ENCODE results near the gene EPX.

The EPX gene

DNA sequence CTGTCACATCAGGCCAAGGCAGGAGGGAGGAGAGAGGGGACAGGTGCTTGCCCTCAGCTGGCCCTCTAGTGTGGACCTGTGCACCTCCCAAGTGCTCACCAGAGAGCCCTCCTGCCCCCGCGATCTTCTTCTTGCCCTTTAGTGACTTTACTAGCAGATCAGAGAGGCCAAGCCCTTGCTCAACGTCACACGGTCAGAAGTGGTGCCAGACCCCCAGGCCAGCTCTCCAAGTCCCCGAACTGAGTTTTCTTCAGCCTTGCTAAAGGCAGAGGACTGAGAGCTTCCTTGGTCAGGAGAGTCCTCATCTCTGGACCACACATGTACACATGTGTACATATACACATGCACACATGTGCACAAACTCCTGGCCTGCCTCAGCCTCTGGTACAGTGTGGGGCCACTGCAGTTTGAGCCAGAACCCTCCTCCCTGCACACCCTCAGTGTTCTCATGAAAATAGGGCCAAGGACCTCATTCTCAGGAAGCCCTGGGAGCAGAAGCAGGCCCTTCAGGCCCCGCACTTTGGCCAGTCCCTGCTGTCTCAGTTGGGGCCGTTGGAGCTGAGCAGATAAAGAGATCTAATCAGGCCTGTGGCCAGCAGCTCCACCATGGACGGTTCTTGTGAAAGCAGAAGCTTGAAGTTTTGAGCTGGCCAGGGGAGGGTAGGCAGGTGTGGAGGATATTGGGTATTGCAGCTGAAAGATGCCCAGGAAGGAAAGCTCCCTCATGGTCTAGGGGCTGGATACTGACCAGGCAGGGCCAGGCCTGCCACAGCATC, 7.4 kb upstream of the EPX start:
- H3K4me3 ChIP-seq (ENCODE audit: low read length in 2 of 2), result no peak overlapping the region
- no peak overlapping the region for H2AK5ac ChIP-seq (ENCODE audit: low read depth, low read length)
- H3K27ac ChIP-seq (replicated peaks; ENCODE audit: low read length), result no peak overlapping the region
- no peak overlapping the region for H3K4me2 ChIP-seq (ENCODE audit: insufficient read depth, low read length, poor library complexity, severe bottlenecking)
- no peaks in the 10 kb centered on the region for H3K9me3 ChIP-seq (replicated peaks in 1 of 2; ENCODE audit: control insufficient read depth in 2 of 2, insufficient read depth in 1 of 2, low read depth in 1 of 2, low read length in 2 of 2)
- peak overlapping the region; percentile 87 for H3K14ac ChIP-seq (ENCODE audit: low read length)
- peaks cover 0 to 37% (median 0%) of the 10 kb centered on the region in 3 experiments for H3K27me3 ChIP-seq (ENCODE audit: control insufficient read depth in 3 of 3, insufficient read depth in 3 of 3, low read depth in 1 of 3, low read length in 3 of 3)
- H2BK5ac ChIP-seq (ENCODE audit: low read length), result no peak overlapping the region
- no peak overlapping the region for H4K91ac ChIP-seq (ENCODE audit: low read depth, low read length, poor library complexity)
- no peak for DNase-seq (ENCODE audit: low spot score)
- no peak overlapping the region for H2BK120ac ChIP-seq (ENCODE audit: low read depth, low read length)
- no peak overlapping the region for H3K18ac ChIP-seq (ENCODE audit: low read length)
- H3K4me1 ChIP-seq (ENCODE audit: control insufficient read depth in 2 of 2, insufficient read depth in 1 of 2, low read depth in 1 of 2, low read length in 2 of 2), result peaks cover 0 to 6% of the 10 kb centered on the region in 2 donors
- no peak overlapping the region for H3K9ac ChIP-seq (ENCODE audit: low read depth, low read length, poor library complexity)
- peaks cover 2% of the 10 kb centered on the region for H3K79me1 ChIP-seq (ENCODE audit: low read depth, low read length)
- no CpG with 5 or more reads among the region's 8 CpGs for WGBS, 2 donors (ENCODE audit: extremely low coverage in 2 of 2, insufficient read length in 2 of 2, insufficient replicate concordance in 1 of 2)
- H2BK12ac ChIP-seq (ENCODE audit: low read length), result no peak overlapping the region
- no peak overlapping the region for H4K8ac ChIP-seq (ENCODE audit: low read depth, low read length)
- no peak overlapping the region for H2AFZ ChIP-seq (ENCODE audit: low read length)
- no peak overlapping the region for H3K4ac ChIP-seq (ENCODE audit: low read length)
- H3K23ac ChIP-seq (ENCODE audit: low read depth, low read length, poor library complexity), result peak overlapping the region; percentile 86
- H3K36me3 ChIP-seq (replicated peaks in 1 of 2; ENCODE audit: control insufficient read depth in 2 of 2, insufficient read depth in 2 of 2, low read length in 2 of 2), result no peaks in the 10 kb centered on the region
- H2BK15ac ChIP-seq (ENCODE audit: low read length), result no peak overlapping the region

DNA sequence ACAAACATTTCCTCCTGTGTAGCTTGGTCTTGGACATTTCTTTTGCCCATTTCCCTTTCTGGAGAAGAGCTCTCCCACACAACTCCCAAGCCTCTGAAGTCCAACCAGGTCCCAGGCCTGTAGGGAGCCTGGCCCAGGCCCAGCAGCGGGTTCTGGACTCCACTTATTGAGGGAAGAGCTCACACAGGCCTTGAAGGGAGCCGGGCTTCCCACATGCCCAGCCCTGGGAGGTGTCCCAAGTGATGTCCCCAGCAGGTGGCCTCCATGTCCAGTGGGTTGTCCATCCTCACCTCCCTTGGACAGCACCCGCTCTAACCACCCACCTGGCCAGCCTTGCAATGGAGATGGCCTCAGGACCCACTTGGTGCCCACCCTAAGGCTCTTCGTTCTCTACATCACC, 5.9 kb upstream of the EPX start:
- Histone ChIP-seq H3K14ac (ENCODE audit: low read length) (no peak overlapping the region), H2BK12ac (ENCODE audit: low read length) (no peak overlapping the region), H4K91ac (ENCODE audit: low read depth, low read length, poor library complexity) (no peak overlapping the region), H3K79me1 (ENCODE audit: low read depth, low read length) (no peaks in the 10 kb centered on the region), H2BK15ac (ENCODE audit: low read length) (no peak overlapping the region), H4K8ac (ENCODE audit: low read depth, low read length) (no peak overlapping the region), H3K36me3 (replicated peaks in 1 of 2; ENCODE audit: control insufficient read depth in 2 of 2, insufficient read depth in 2 of 2, low read length in 2 of 2) (no peaks in the 10 kb centered on the region), H3K4me1 (ENCODE audit: control insufficient read depth in 2 of 2, insufficient read depth in 1 of 2, low read depth in 1 of 2, low read length in 2 of 2) (peaks cover 0 to 6% of the 10 kb centered on the region in 2 donors), H3K9ac (ENCODE audit: low read depth, low read length, poor library complexity) (no peak overlapping the region), H2BK5ac (ENCODE audit: low read length) (no peak overlapping the region), H3K4ac (ENCODE audit: low read length) (no peak overlapping the region), H2AK5ac (ENCODE audit: low read depth, low read length) (no peak overlapping the region), H3K23ac (ENCODE audit: low read depth, low read length, poor library complexity) (no peak overlapping the region), H2AFZ (ENCODE audit: low read length) (no peak overlapping the region), H3K18ac (ENCODE audit: low read length) (no peak overlapping the region), H3K4me2 (ENCODE audit: insufficient read depth, low read length, poor library complexity, severe bottlenecking) (no peak overlapping the region), H3K27me3 (ENCODE audit: control insufficient read depth in 3 of 3, insufficient read depth in 3 of 3, low read depth in 1 of 3, low read length in 3 of 3) (peaks cover 0 to 31% (median 0%) of the 10 kb centered on the region in 3 experiments), H3K9me3 (replicated peaks in 1 of 2; ENCODE audit: control insufficient read depth in 2 of 2, insufficient read depth in 1 of 2, low read depth in 1 of 2, low read length in 2 of 2) (no peaks in the 10 kb centered on the region), H2BK120ac (ENCODE audit: low read depth, low read length) (no peak overlapping the region), H3K4me3 (ENCODE audit: low read length in 2 of 2) (no peak overlapping the region), H3K27ac (replicated peaks; ENCODE audit: low read length) (no peak overlapping the region)
- DNase-seq (ENCODE audit: low spot score), result no peak
- no CpG with 5 or more reads among the region's 4 CpGs for WGBS, 2 donors (ENCODE audit: extremely low coverage in 2 of 2, insufficient read length in 2 of 2, insufficient replicate concordance in 1 of 2)

DNA sequence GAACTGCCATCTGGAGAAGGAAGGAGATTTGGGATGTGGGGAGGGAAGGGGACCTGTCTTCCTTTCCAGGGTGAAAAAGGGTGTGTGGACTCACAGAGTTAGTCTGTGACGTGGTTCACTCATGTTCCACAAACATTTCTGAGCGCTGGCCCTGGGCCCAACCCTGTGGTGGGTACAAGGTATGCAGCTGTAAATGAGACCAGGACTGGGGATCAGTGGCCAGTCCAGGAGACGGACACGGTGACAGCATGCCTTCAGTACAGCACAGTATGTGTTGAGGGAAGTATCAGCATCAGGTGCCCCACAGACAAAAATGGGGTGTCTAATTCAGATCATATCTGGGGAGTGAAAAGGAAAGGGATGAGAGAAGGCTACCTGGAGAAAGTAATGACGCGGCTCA, 5.5 kb upstream of the EPX start:
- no peak overlapping the region for H4K91ac ChIP-seq (ENCODE audit: low read depth, low read length, poor library complexity)

DNA sequence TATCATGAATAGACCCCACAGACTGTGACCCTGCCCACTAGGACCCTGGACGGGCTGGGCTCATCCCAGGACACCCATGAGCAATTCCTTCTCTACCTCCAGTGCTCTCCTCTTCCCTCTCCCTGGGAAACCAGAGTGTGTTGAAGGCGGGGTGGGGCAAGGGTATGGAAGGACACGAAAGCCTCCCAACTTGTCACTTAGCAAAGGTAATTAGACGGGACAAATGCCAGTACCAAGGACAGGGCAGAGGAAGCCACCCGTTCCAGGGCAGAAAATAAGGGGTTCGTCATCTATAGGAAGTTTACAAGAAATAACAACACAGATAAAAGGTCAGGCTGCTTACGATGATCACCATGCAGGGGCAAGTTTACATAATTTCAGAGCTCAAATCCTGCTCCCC, 4.9 kb upstream of the EPX start:
- Histone ChIP-seq H3K4me2 (ENCODE audit: insufficient read depth, low read length, poor library complexity, severe bottlenecking) (no peak overlapping the region), H4K8ac (ENCODE audit: low read depth, low read length) (no peak overlapping the region), H3K27ac (replicated peaks; ENCODE audit: low read length) (no peak overlapping the region), H3K4me1 (ENCODE audit: control insufficient read depth in 2 of 2, insufficient read depth in 1 of 2, low read depth in 1 of 2, low read length in 2 of 2) (peaks cover 0 to 6% of the 10 kb centered on the region in 2 donors), H2BK15ac (ENCODE audit: low read length) (no peak overlapping the region), H3K18ac (ENCODE audit: low read length) (no peak overlapping the region), H3K4ac (ENCODE audit: low read length) (no peak overlapping the region), H2AFZ (ENCODE audit: low read length) (no peak overlapping the region), H2BK120ac (ENCODE audit: low read depth, low read length) (no peak overlapping the region), H2BK5ac (ENCODE audit: low read length) (no peak overlapping the region), H3K14ac (ENCODE audit: low read length) (no peak overlapping the region), H3K27me3 (ENCODE audit: control insufficient read depth in 3 of 3, insufficient read depth in 3 of 3, low read depth in 1 of 3, low read length in 3 of 3) (peaks cover 0 to 40% (median 0%) of the 10 kb centered on the region in 3 experiments), H2BK12ac (ENCODE audit: low read length) (no peak overlapping the region), H3K36me3 (replicated peaks in 1 of 2; ENCODE audit: control insufficient read depth in 2 of 2, insufficient read depth in 2 of 2, low read length in 2 of 2) (no peaks in the 10 kb centered on the region), H3K9ac (ENCODE audit: low read depth, low read length, poor library complexity) (no peak overlapping the region), H3K4me3 (ENCODE audit: low read length in 2 of 2) (no peak overlapping the region), H4K91ac (ENCODE audit: low read depth, low read length, poor library complexity) (no peak overlapping the region), H3K9me3 (replicated peaks in 1 of 2; ENCODE audit: control insufficient read depth in 2 of 2, insufficient read depth in 1 of 2, low read depth in 1 of 2, low read length in 2 of 2) (no peaks in the 10 kb centered on the region), H3K23ac (ENCODE audit: low read depth, low read length, poor library complexity) (no peak overlapping the region), H2AK5ac (ENCODE audit: low read depth, low read length) (no peak overlapping the region), H3K79me1 (ENCODE audit: low read depth, low read length) (no peaks in the 10 kb centered on the region)
- no peak for DNase-seq (ENCODE audit: low spot score)
- no CpG with 5 or more reads among the region's 7 CpGs for WGBS, 2 donors (ENCODE audit: extremely low coverage in 2 of 2, insufficient read length in 2 of 2, insufficient replicate concordance in 1 of 2)

More for the DNA sequence above, 5.5 kb upstream of the EPX start:
- H4K8ac ChIP-seq (ENCODE audit: low read depth, low read length), result no peak overlapping the region
- H3K4me2 ChIP-seq (ENCODE audit: insufficient read depth, low read length, poor library complexity, severe bottlenecking), result no peak overlapping the region
- no peak overlapping the region for H3K27ac ChIP-seq (replicated peaks; ENCODE audit: low read length)
- H2BK15ac ChIP-seq (ENCODE audit: low read length), result no peak overlapping the region
- no peak overlapping the region for H3K9ac ChIP-seq (ENCODE audit: low read depth, low read length, poor library complexity)
- H3K18ac ChIP-seq (ENCODE audit: low read length), result no peak overlapping the region
- H3K4ac ChIP-seq (ENCODE audit: low read length), result no peak overlapping the region
- DNase-seq (ENCODE audit: low spot score), result no peak
- no peak overlapping the region for H2BK12ac ChIP-seq (ENCODE audit: low read length)
- H3K27me3 ChIP-seq (ENCODE audit: control insufficient read depth in 3 of 3, insufficient read depth in 3 of 3, low read depth in 1 of 3, low read length in 3 of 3), result peaks cover 0 to 34% (median 0%) of the 10 kb centered on the region in 3 experiments
- H2AFZ ChIP-seq (ENCODE audit: low read length), result no peak overlapping the region
- peaks cover 0 to 6% of the 10 kb centered on the region in 2 donors for H3K4me1 ChIP-seq (ENCODE audit: control insufficient read depth in 2 of 2, insufficient read depth in 1 of 2, low read depth in 1 of 2, low read length in 2 of 2)
- no peak overlapping the region for H2BK120ac ChIP-seq (ENCODE audit: low read depth, low read length)
- no peaks in the 10 kb centered on the region for H3K36me3 ChIP-seq (replicated peaks in 1 of 2; ENCODE audit: control insufficient read depth in 2 of 2, insufficient read depth in 2 of 2, low read length in 2 of 2)
- H2BK5ac ChIP-seq (ENCODE audit: low read length), result no peak overlapping the region
- no peak overlapping the region for H3K4me3 ChIP-seq (ENCODE audit: low read length in 2 of 2)
- no peak overlapping the region for H3K23ac ChIP-seq (ENCODE audit: low read depth, low read length, poor library complexity)
- H2AK5ac ChIP-seq (ENCODE audit: low read depth, low read length), result no peak overlapping the region
- no CpG with 5 or more reads among the region's 6 CpGs for WGBS, 2 donors (ENCODE audit: extremely low coverage in 2 of 2, insufficient read length in 2 of 2, insufficient replicate concordance in 1 of 2)
- H3K9me3 ChIP-seq (replicated peaks in 1 of 2; ENCODE audit: control insufficient read depth in 2 of 2, insufficient read depth in 1 of 2, low read depth in 1 of 2, low read length in 2 of 2), result no peaks in the 10 kb centered on the region
- H3K79me1 ChIP-seq (ENCODE audit: low read depth, low read length), result no peaks in the 10 kb centered on the region
- H3K14ac ChIP-seq (ENCODE audit: low read length), result no peak overlapping the region
